Common myeloid progenitor, CD34-positive (primary cell): Measurements from ENCODE around the gene ASCL1.

Experiments
- CTCF ChIA-PET: fragments of 350-600 bp; sonication (Branson Sonifier 250); formaldehyde crosslinking; loops from one replicate; lab custom pipeline; 2021; ENCODE audit warnings: antibody characterized with exemption; lab: Charles Lee
- POLR2A ChIA-PET: fragments of 350-600 bp; sonication (Branson Sonifier 250); formaldehyde crosslinking; loops from one replicate; lab custom pipeline; 2021; ENCODE audit warnings: antibody characterized with exemption; lab: Charles Lee
- DNase-seq, 3 donors: peaks; one replicate each; pipeline versions ENCODE4 v3.0.0 to v3.0.0-alpha.2; 2013
- H3K27ac ChIP-seq, 2 experiments: 1 replicate in 1 of 2; 2 replicates in 1 of 2; pipeline ENCODE4 v1.7.0; 2013; ENCODE audit warnings: inconsistent platforms in 2 of 2, low read length in 2 of 2, mild to moderate bottlenecking in 2 of 2, low read depth in 1 of 2, moderate library complexity in 1 of 2; ENCODE audit not compliant: severe bottlenecking in 2 of 2, insufficient read depth in 1 of 2, poor library complexity in 1 of 2
- H3K27me3 ChIP-seq, 5 experiments: replicated peaks in 2 of 5; 1 replicate in 3 of 5; 2 replicates in 2 of 5; pipeline versions ENCODE4 v1.6.1 to v1.7.0; 2013; ENCODE audit warnings: low read length in 4 of 5, mild to moderate bottlenecking in 2 of 5, moderate library complexity in 2 of 5, inconsistent platforms in 1 of 5; ENCODE audit not compliant: insufficient read depth in 5 of 5, control insufficient read depth in 4 of 5
- H3K36me3 ChIP-seq, 4 experiments: 1 replicate in 2 of 4; 2 replicates in 2 of 4; pipeline versions ENCODE4 v1.6.1 to v1.7.0; 2013; ENCODE audit warnings: low read length in 3 of 4, control low read depth in 1 of 4, mild to moderate bottlenecking in 1 of 4; ENCODE audit not compliant: control insufficient read depth in 4 of 4, insufficient read depth in 4 of 4
- H3K4me1 ChIP-seq, 4 experiments: 1 replicate in 3 of 4; 2 replicates in 1 of 4; pipeline versions ENCODE4 v1.6.1 to v1.7.1; 2013; ENCODE audit warnings: low read length in 3 of 4, mild to moderate bottlenecking in 3 of 4, control low read depth in 1 of 4, inconsistent platforms in 1 of 4, moderate library complexity in 1 of 4; ENCODE audit not compliant: control insufficient read depth in 4 of 4, insufficient read depth in 4 of 4; ENCODE audit errors: control extremely low read depth in 1 of 4
- H3K4me3 ChIP-seq, 7 experiments: 1 replicate in 4 of 7; 2 replicates in 3 of 7; pipeline versions ENCODE4 v1.5.1 to v1.7.0; 2013; ENCODE audit warnings: mild to moderate bottlenecking in 7 of 7, low read length in 6 of 7, moderate library complexity in 6 of 7, inconsistent platforms in 2 of 7, low read depth in 2 of 7, control low read depth in 1 of 7; ENCODE audit not compliant: insufficient read depth in 4 of 7, control insufficient read depth in 1 of 7; ENCODE audit errors: extremely low read depth in 1 of 7
- H3K9me3 ChIP-seq, 5 experiments: 1 replicate in 4 of 5; 2 replicates in 1 of 5; pipeline versions ENCODE4 v1.6.1 to v1.7.1; 2013; ENCODE audit warnings: low read length in 4 of 5, mild to moderate bottlenecking in 2 of 5, inconsistent platforms in 1 of 5, low read depth in 1 of 5, moderate library complexity in 1 of 5; ENCODE audit not compliant: control insufficient read depth in 4 of 5, insufficient read depth in 2 of 5; ENCODE audit errors: control extremely low read depth in 1 of 5
- WGBS: methylation state at CpG from one replicate; pipeline ENCODE4 v1.1.5; 2013; ENCODE audit not compliant: insufficient coverage; 5-methylcytosine and 5-hydroxymethylcytosine counted together

Gene ASCL1

GRCh38 chr12:102956738-102957327, 641 bp upstream of the ASCL1 start:
- no peak for DNase-seq
- Histone ChIP-seq H3K36me3 (no peaks in the 10 kb centered on the region), H3K4me1 (peaks cover 0 to 22% (median 14%) of the 10 kb centered on the region in 4 experiments), H3K4me3 (no peak overlapping the region), H3K27ac (no peak overlapping the region), H3K9me3 (peaks cover 0 to 10% (median 2%) of the 10 kb centered on the region in 5 experiments), H3K27me3 (peaks cover 22 to 100% (median 73%) of the 10 kb centered on the region in 5 experiments)
- ChIA-PET POLR2A (no interaction called here), CTCF (no interaction called here)
- 11% methylated on average over 7 of the region's 19 CpGs for WGBS

- peaks cover 0 to 22% (median 14%) of the 10 kb centered on the region in 4 experiments for H3K4me1 ChIP-seq
- POLR2A ChIA-PET, result no interaction called here
- H3K27me3 ChIP-seq, result peaks cover 31 to 99% (median 73%) of the 10 kb centered on the region in 5 experiments
- peak; percentile 34 to 74 (median 67) for DNase-seq
- peak overlapping the region; percentile 16 to 64 (median 34) for H3K4me3 ChIP-seq
- 1% methylated on average over 73 of the region's 83 CpGs for WGBS
- CTCF ChIA-PET, result no interaction called here
- H3K9me3 ChIP-seq, result peaks cover 3 to 13% (median 7%) of the 10 kb centered on the region in 5 experiments
- H3K27ac ChIP-seq, result no peak overlapping the region
- H3K36me3 ChIP-seq, result no peaks in the 10 kb centered on the region
These were observed 777 bp downstream of the ASCL1 start for GRCh38 chr12:102958073-102958829.

- peaks cover 0 to 2% (median 0%) of the 10 kb centered on the region in 4 experiments for H3K36me3 ChIP-seq
- H3K4me1 ChIP-seq, result peaks cover 0 to 22% (median 14%) of the 10 kb centered on the region in 4 experiments
- H3K9me3 ChIP-seq, result peaks cover 5 to 18% (median 12%) of the 10 kb centered on the region in 5 experiments
- POLR2A ChIA-PET, result no interaction called here
- CTCF ChIA-PET, result no interaction called here
- DNase-seq, result no peak
- no peak overlapping the region for H3K27ac ChIP-seq
- 24% methylated on average over 5 of the region's 15 CpGs for WGBS
- peaks cover 36 to 99% (median 73%) of the 10 kb centered on the region in 5 experiments for H3K27me3 ChIP-seq
- peak overlapping the region in 3 of 7 experiments; percentile 57 to 64 (median 61) for H3K4me3 ChIP-seq
These were observed 1.3 kb downstream of the ASCL1 start for GRCh38 chr12:102958830-102959176.

- peaks cover 9 to 22% (median 18%) of the 10 kb centered on the region in 5 experiments for H3K9me3 ChIP-seq
- peaks cover 0 to 22% (median 14%) of the 10 kb centered on the region in 4 experiments for H3K4me1 ChIP-seq
- H3K36me3 ChIP-seq, result peaks cover 0 to 2% (median 0%) of the 10 kb centered on the region in 4 experiments
- CTCF ChIA-PET, result no interaction called here
- no peak overlapping the region for H3K4me3 ChIP-seq
- POLR2A ChIA-PET, result no interaction called here
- peaks cover 41 to 99% (median 70%) of the 10 kb centered on the region in 5 experiments for H3K27me3 ChIP-seq
- H3K27ac ChIP-seq, result no peak overlapping the region
- DNase-seq, result peak in 2 of 3 donors; percentile 40 to 44
- 5% methylated on average over 13 of the region's 14 CpGs for WGBS
These were observed 1.9 kb downstream of the ASCL1 start for GRCh38 chr12:102959391-102959790.

GRCh38 chr12:102960766-102961465, 3.4 kb downstream of the ASCL1 start:
- H3K27ac ChIP-seq, result no peak overlapping the region
- no peak overlapping the region for H3K4me3 ChIP-seq
- H3K36me3 ChIP-seq, result peaks cover 0 to 2% (median 0%) of the 10 kb centered on the region in 4 experiments
- 9% methylated on average over 12 of the region's 19 CpGs for WGBS
- CTCF ChIA-PET, result interaction anchor here (0.5 kb wide), 1 partner anchor 198 kb away, joined by 3 read pairs; no protein-coding TSS in a partner anchor
- peaks cover 9 to 20% (median 12%) of the 10 kb centered on the region in 5 experiments for H3K9me3 ChIP-seq
- no peak for DNase-seq
- H3K27me3 ChIP-seq, result peaks cover 48 to 99% (median 68%) of the 10 kb centered on the region in 5 experiments
- peaks cover 0 to 28% (median 18%) of the 10 kb centered on the region in 4 experiments for H3K4me1 ChIP-seq
- POLR2A ChIA-PET, result no interaction called here

- WGBS, result 3% methylated on average over 5 of the region's 8 CpGs
- POLR2A ChIA-PET, result no interaction called here
- DNase-seq, result no peak
- H3K36me3 ChIP-seq, result peaks cover 0 to 2% (median 0%) of the 10 kb centered on the region in 4 experiments
- CTCF ChIA-PET, result interaction anchor here (0.5 kb wide), 1 partner anchor 197 kb away, joined by 3 read pairs; no protein-coding TSS in a partner anchor
- peaks cover 0 to 28% (median 17%) of the 10 kb centered on the region in 4 experiments for H3K4me1 ChIP-seq
- H3K4me3 ChIP-seq, result no peak overlapping the region
- peaks cover 9 to 20% (median 12%) of the 10 kb centered on the region in 5 experiments for H3K9me3 ChIP-seq
- peaks cover 51 to 99% (median 64%) of the 10 kb centered on the region in 5 experiments for H3K27me3 ChIP-seq
- H3K27ac ChIP-seq, result no peak overlapping the region
These were observed 4.0 kb downstream of the ASCL1 start for GRCh38 chr12:102961466-102961855.
